Activated CD4-positive, alpha-beta T cell treated with anti-CD3 and anti-CD28 coated beads, Interleukin-2, Interleukin-4, amounts not matched to agents 100 ng/mL and 50 ng/mL, durations not matched to agents 16 hours and 8 hours (primary cell): ENCODE results near the gene ME1.
"Not testable (repeated sequence)": the region's sequence is repeated elsewhere in the genome, so short reads cannot be mapped to it uniquely, and the experiment has no call there.

Experiments
- DNase-seq: peaks from one replicate; pipeline ENCODE4 v3.0.0-alpha.2; 2020; ENCODE audit warnings: low spot score

Gene ME1

DNA sequence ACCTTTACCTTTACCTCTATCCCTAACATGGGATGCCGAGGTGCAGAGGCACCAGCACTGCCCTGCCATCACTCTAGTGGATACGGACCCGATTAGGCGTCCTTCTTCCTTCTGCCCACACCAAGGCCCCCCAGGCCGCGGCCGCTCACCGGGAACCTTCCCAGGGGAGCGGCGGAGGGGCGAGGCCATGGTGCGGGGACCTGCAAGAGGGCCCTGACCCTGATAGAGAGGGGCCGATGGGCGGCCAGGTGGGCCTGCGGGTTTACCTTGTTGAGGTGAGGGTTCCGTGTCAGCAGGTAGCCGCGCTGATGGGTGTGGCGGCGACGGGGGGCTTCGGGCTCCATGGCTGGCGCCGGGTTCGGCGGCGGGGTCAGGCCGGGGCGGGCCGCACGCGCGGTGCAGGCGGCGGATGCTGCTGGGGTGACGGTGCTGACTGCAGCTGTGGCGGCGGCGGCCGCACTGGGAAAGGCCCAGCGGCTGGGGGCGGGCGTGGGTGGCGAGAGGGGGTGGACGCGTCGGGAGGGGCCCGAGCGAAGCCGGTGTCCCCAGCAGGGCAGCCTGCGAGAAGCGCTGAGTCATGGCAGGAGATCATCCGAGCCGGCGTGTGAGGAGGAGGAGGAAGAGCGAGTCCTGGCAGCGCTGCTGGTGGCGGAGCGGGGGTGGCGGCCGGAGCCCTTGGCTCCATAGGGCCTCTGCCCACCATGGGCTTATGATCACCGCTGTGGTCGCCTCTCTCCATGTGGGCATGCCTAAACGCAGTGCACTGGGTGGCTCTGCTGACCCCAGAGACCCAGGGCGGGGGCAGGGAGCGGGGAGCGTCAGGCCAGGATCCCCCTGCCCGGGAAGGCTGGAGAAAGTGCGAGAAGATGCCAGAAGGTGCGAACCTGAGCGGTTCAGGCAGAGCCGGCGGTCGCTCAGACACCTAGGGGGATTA, at the start of gene ME1:
Gene ME1 (minus strand): TSS at position 441 of the 934 bp plus-strand sequence. CDS start 97 bp downstream, at position 344.
- peak; percentile 48 for DNase-seq

DNA sequence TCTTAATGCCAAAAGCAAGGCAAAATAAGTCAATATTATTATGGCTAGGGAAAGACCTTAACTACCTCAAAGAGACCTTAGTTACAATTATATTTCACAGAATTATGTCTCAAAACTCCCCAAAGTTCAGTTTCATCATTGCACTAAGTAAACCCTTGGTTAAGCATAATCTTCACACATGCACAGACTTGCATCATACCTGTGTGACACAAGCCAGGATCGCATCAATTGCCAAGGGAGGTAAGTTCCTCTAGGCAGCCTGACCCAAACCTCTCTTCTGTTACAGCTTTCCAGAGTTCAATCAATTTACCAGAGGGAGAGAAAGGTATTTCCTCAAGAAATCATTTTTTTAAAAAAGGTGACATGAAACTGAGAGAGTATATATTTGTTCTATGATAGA, 49.6 kb upstream of the ME1 start:
- DNase-seq: no peak

DNA sequence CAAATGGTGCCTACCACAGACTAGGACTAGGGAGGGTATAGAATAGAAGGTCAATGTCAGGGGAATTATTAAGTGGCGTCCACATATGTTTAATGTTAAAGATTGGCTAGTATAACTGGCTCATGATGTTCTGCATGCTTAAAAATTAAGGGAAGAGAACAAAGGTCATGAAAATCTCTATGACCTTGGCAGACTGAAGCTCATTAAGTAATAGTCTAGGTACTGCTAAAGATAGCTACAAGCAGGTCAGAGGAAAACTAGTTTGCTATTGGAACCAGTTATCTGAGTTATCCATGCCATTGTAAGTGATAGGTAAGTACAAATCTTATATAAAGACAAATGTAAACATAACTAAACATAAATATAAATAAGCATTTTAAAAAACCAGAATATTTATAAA, 48.5 kb upstream of the ME1 start:
- DNase-seq: no peak

DNA sequence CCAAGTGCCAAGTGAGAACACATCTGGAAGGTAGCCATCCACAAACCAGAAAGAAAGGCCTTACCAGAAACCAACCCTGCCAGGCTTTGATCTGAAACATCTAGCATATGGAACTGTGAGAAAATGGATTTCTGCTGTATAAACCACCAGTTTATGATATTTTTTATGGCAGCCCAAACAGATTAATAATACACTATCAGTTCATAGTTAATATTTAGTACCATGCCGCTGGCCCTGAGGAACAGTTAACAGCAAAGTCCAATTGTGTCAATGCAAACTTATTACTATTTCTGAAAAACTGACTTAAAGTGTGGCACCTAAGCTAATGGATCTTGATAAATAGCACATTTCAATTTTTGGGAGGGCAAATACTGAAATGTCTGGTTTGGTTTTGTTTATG, 46.1 kb upstream of the ME1 start:
- DNase-seq: no peak

DNA sequence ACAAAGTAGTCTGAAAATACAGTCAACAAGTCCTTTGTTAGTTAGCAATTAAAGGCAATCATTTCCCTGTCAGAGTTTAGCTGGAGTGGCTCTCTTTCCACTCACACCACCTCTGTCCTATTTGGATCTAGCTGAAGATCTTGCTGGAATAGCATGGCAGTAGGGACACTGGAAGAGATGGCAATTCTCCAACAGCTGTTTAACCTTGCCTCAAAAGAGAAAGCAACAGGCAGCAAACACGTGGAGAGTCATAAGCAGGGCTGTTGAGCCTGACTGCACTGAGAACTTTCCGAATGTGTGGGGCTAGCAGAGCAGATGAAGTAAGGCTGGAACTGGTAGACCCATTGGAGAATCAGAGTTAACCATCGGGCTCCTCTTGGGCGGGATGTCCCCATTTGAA, 43.5 kb upstream of the ME1 start:
- DNase-seq: no peak

DNA sequence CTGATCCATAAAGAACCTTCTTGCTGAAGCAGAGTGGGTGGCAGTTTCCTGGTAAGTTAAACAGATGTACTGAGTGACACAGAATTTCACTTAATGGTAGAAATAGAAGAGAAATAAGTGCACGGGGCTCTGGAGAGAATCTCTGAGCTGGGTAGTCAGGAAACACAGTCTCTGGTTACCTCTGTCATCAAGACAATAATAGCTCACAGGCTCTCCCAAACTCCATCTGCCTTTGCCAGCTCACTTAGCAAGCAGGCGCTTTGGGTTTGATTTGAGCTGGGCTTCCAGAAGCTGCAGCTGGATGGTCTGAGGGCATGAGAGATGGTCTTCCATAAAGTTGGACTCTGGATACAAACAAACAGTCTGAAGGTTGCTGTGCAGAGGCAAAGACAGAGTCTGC, 41.9 kb upstream of the ME1 start:
- no peak for DNase-seq

DNA sequence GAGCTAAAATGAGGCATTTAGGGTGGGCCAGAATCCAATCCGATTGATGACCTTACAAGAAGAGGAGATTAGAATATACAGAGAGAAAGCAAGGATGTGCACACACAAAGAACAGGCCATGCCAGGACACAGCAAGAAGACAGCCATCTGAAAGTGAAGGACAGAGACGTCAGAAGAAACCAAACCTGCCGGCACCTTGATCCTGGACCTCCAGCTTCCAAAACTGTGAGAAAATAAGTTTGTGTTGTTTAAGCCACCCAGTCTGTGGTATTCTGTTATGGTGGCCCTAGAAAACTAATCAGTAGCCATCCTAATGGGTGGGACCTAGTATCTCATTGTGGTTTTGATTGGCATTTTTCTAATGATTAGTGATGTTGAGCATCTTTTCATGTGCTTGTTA, 39.7 kb upstream of the ME1 start:
- DNase-seq: no peak

DNA sequence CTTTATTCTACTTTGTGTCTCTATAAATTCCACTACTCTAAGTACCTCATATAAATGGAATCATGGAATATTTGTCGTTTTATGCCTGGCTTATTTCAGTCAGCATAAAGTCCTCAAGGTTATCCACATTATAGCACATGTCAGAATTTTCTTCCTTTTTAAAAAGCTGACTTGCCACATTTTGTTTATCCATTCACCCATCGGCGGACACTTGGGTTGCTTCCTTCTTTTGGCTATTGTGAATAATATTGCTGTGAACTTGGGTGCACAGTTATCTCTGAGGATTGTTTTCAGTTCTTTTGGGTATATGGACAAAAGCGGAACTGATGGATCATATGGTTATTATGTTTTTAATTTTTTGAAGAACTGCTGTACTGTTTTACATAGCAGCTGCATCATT, 39.1 kb upstream of the ME1 start:
- no peak for DNase-seq

DNA sequence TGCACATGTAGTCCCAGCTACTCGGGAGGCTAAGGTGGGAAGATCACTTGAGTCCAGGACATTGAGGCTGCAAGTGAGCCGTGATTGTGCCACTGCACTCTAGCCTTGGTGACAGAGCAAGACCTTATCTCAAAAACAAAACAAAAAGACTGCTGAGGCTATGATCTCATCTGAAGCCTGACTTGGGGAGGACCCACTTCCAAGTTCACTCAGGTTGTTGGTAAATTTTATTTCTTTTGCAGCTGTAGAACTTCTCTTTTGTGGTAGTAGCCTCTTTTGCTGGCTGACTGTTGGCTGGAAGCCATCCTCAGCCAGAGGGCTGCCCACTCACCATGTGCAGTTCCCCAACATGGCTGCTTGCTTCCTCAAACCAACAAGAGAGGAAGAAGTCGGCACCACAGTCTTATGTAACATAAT, 36.8 kb upstream of the ME1 start:
- no peak for DNase-seq

DNA sequence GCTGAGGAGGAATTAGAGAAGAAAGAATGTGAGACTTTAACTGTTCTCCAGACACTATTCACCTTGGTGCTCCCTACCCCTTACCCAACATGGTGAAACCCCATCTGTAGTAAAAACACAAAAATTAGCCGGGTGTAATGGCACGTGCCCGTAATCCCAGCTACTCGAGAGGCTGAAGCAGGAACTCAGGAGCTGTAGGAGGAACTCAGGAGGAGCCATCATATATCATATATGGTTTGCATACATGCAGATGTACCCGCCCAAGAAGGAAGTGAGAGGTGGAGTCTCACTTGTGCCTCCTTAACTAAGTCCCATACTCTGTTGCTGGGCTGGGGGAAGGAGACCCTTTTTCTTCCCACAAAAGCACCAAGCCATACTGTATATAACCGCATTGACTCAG, 35.5 kb upstream of the ME1 start:
- DNase-seq: no peak

DNA sequence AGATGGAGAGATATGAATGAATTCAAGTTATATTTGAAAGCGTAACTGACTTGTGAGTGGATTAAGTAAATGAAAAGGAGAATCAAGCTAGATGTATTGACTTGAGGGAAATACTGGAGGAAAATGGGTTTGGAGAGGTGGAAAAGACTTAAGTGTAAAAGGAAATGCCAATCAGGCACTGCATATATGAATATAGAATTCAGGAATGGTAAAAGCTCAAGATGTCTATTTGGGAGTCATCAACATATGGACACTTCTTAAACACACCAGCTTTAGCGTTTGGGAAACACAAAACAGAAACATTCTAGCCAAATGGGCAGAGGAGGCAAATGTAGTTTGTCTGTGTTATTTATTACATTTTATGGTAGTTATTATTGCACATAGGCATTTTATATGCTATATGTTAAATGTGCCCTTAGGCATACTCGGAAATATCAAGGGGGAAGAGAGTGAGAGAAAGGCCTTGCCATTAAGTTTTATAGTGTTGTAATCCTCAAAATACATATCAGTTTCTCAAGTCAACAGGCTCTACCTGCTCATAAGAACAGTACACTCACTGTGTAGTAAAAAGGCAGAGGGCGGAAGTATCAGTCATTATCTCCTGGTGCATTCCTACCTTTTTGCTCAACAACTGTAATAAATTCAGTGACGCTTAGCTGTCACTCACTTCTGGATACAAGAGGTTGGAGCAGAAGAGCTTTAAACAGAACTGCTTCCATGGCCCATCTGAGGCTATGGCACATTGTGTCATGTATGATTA, 33.7 kb upstream of the ME1 start:
- no peak for DNase-seq

DNA sequence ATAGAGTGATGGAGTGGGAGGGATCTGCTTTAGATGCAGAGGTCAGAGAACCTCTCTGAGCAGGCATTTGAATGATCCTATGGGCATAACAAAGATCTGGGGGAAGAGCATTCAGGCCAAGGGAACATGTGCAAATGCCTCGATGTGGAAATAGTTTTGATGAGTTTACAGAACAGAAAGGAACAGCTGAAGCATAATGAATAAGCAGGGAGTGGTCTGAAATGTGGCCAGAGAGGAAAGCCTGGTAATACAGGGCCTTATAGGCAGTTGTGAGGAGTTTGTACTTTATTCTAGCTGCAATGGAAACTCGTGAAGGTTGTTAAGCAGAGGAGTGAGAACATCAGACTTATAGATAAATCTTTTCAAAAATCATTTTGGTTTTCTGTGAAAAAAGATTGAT, 33.0 kb upstream of the ME1 start:
- no peak for DNase-seq

DNA sequence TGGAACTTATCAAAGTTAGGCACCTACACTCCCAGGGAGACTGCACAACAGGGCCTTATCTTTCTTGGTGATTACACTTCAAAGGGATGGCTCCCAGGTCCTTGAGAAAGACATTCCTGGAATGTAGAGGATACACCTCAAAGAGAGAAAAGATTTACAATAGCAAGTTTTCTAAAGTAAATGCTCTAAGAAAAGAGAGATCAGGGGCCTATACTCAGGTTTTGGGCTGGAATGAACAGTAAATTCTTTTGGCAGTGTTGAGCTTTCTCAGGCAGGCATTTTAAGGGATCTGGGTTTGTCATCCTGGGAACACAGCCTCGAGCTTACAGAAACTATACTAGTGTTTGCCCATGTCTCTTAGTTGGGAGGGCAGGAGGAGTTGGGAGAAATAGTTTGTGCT, 31.7 kb upstream of the ME1 start:
- DNase-seq: no peak

DNA sequence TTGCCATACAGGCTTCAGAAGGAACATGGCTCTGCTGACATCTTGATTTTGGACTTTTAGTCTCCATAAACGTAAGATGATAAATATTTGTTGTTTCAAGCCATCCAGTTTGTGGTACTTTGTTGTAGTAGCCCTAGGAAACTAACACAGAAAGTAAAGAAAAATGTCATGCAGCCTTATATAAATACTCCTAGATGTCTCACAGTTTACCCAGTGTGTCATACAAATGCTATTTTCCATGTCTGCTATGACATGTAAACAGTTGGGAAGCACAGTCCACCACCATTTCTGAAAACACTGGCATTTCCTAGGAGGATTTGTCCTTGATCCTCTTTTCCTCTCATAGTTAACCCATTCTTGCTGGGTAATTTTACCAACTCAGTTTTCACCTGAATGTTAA, 30.6 kb upstream of the ME1 start:
- DNase-seq: no peak

DNA sequence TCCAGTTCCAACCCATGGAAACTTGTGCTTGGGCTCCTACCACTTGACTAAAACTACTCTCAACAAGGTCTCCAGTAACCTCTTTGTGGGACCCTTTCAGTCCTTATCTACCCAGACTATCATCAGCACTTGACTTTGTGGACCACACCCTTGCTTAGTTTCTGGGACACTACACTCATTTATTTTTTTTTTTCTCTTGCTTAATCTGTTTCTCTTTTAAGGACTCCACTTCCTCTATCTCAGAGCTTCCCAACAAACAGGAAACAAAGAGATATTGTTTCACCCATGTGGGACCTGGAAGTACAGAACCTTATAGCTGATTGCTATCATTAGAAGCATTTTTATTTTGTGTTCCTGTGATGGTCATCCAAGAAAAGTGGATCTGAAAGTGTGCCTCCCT, 28.8 kb upstream of the ME1 start:
- DNase-seq: no peak

DNA sequence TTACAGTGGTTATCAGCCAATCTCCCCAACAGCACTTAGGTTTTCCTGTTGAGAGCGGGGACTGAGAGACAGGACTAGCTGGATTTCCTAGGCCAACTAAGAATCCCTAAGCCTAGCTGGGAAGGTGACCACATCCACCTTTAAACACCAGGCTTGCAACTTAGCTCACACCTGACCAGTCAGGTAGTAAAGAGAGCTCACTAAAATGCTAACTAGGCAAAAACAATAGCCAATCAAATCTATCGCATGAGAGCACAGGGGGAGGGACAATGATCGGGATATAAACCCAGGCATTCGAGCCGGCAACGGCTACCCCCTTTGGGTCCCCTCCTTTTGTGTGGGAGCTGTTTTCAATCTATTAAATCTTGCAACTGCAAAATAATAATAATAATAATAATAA, 19.2 kb upstream of the ME1 start:
- DNase-seq: not testable (repeated sequence)

DNA sequence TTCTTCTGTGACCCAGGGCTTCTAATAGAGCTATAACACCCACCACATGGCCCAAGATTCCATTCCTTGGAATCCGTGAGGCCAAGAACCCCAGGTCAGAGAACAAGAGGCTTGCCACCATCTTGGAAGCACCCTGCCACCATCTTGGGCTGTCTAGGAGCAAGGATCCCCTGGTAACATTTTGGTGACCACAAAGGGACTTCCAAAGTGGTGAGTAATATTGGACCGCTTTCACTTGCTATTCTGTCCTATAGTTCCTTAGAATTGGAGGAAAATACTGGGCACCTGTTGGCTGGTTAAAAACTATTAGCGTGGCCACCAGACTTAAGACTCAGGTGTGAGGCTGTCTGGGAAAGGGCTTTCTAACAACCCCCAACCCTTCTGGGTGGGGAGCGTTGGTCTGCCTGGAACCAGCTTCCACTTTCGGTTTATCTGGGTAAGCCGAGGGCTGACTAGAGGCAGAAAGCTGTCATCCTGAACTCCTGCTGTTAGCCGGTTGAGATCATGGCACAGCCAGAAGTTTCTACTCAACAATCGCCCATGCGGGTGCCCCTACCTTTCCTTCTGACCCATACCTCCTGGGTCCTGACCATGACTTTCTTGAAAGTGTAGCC, 13.3 kb upstream of the ME1 start:
- not testable (repeated sequence) for DNase-seq

DNA sequence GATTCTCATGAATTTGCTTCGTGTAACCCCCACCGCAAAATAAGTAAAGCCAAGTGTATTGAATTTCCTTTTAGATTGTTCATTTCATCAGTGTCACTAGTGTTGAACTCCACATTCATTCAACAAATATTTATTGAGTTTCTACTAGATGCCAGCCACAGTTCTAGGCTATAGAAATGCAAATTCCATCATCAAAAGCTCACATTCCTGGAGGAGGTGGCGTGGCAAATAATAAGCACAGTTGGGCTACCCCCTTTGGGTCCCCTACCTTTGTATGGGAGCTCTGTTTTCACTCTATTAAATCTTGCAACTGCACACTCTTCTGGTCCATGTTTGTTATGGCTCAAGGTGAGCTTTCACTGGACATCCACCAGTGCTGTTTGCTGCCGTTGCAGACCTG, 12.7 kb upstream of the ME1 start:
- no peak for DNase-seq

DNA sequence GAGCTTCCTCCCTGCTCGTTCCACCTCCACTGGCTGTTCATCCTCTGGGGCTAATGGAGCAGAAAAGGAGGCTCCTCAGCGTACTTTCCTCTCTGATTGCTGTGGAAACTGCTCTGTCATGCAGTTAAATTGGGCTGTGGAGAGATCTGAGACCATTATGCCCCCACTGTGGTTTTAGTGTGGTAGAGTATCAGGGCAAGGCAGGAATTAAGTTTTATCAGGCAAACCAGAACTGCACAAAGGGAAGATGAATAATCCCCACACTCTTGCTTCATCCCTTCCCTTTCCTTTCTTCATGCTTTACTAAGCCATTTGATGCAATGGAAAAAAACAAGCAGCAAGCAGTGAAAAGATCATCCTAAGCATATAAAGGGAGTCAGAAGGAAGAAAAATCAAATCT, 11.9 kb upstream of the ME1 start:
- DNase-seq: no peak

DNA sequence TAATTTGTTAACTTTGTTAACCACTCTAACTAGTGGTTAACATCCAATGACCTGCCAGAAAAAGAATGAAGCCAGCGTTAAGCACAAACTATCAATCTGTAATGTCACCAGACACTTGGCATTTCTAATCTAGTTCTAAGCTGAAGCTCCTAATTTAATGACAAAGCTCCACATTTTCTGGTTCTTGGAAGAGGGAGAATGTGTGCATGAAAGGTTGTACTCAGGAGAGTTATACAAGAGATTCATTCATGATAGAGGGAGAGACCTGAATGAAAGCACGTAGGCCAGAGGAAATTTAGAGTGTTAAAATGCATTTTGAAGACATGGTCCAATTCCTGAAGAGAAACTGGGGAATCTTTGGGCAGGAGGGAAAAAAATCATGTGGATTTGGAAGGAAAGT, 8.3 kb upstream of the ME1 start:
- DNase-seq: no peak

DNA sequence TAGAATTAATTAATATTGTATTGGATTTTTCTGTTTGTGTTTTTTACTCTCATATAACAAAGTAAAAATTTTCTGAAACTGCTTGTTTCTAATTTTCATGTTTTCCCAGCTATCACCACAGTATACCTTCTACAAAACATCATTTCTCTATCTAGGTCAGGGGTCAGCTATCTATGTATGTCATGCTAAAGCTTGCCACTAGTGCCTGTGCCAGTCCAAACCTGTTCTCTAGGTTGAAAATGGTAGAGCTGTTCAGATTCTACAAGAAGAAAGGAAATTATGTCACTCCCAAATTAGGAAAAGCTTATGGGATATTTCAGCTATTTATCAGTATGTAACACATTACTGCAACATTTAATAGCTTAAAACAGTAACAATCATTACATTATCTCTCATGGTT, 5.8 kb upstream of the ME1 start:
- DNase-seq: no peak

DNA sequence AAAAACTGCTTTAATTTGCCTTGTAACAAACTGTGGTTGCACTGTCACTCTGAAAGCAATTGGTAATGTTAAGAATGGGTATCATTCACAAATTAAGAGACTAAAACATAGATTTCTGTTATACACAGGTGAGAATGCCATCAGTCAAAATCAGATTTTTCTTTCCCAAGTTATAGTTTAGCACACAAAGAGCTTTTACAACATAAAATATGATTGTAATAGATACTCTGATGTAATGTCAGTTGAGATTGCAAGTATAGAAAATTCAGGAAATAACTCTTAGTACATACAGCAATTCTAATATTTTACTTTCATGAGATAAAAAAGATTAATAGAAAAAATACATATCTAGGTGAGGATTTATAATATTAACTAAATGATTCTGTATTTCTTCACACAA, 2.3 kb upstream of the ME1 start:
- DNase-seq: no peak

DNA sequence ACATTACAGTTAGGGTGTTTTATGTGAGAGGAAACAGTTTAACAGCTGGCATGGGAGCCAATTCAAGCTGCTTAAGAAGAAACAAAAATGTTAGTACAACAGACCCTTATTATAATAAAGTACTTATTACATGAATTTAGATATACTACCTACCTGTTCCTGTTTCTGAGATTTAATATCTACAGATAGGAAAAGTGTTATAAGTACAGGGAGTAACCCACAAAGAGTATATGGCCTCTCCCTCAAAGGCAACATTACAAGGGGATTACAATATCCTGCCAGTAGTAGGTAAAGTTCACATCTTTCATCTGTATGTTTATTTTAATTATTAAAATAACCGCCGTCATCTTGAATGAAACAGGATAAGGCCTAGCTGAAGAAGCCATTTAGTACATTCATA, 1.8 kb upstream of the ME1 start:
- no peak for DNase-seq
